ENCODE results near the gene OSR1.
"Not testable (repeated sequence)": the region's sequence is repeated elsewhere in the genome, so short reads cannot be mapped to it uniquely, and the experiment has no call there.

OSR1 gene

GRCh38 chr2:19332503-19332902 is 25.9 kb downstream of the OSR1 start:
- DNase-seq (ENCODE audit: low read depth in 2 of 2, low spot score in 1 of 2), result no peak

- DNase-seq (ENCODE audit: low read depth in 2 of 2, low spot score in 1 of 2), result no peak
These were observed 27.0 kb downstream of the OSR1 start for GRCh38 chr2:19331450-19331849.

- no peak for DNase-seq (ENCODE audit: low read depth in 2 of 2, low spot score in 1 of 2)
These were observed 28.0 kb downstream of the OSR1 start for GRCh38 chr2:19330436-19330835.

GRCh38 chr2:19329445-19329844 is 29.0 kb downstream of the OSR1 start:
- DNase-seq (ENCODE audit: low read depth in 2 of 2, low spot score in 1 of 2), result no peak

- no peak for DNase-seq (ENCODE audit: low read depth in 2 of 2, low spot score in 1 of 2)
These were observed 30.9 kb downstream of the OSR1 start for GRCh38 chr2:19327496-19327895.

- no peak for DNase-seq (ENCODE audit: low read depth in 2 of 2, low spot score in 1 of 2)
These were observed 36.5 kb downstream of the OSR1 start for GRCh38 chr2:19321946-19322345.

GRCh38 chr2:19320813-19321212 is 37.6 kb downstream of the OSR1 start:
- no peak for DNase-seq (ENCODE audit: low read depth in 2 of 2, low spot score in 1 of 2)

- no peak for DNase-seq (ENCODE audit: low read depth in 2 of 2, low spot score in 1 of 2)
These were observed 38.7 kb downstream of the OSR1 start for GRCh38 chr2:19319698-19320097.

- DNase-seq (ENCODE audit: low read depth in 2 of 2, low spot score in 1 of 2), result no peak
These were observed 39.4 kb downstream of the OSR1 start for GRCh38 chr2:19319064-19319463.

- DNase-seq (ENCODE audit: low read depth in 2 of 2, low spot score in 1 of 2), result no peak
These were observed 44.9 kb downstream of the OSR1 start for GRCh38 chr2:19313553-19313952.

- DNase-seq (ENCODE audit: low read depth in 2 of 2, low spot score in 1 of 2), result no peak
These were observed 45.5 kb downstream of the OSR1 start for GRCh38 chr2:19312949-19313348.

- DNase-seq (ENCODE audit: low read depth in 2 of 2, low spot score in 1 of 2), result not testable (repeated sequence)
These were observed 52.4 kb downstream of the OSR1 start for GRCh38 chr2:19306065-19306464.

- not testable (repeated sequence) for DNase-seq (ENCODE audit: low read depth in 2 of 2, low spot score in 1 of 2)
These were observed 52.9 kb downstream of the OSR1 start for GRCh38 chr2:19305400-19306055.

GRCh38 chr2:19301706-19302105 is 56.7 kb downstream of the OSR1 start:
- DNase-seq (ENCODE audit: low read depth in 2 of 2, low spot score in 1 of 2), result no peak

Measured in stimulated activated CD8-positive, alpha-beta memory T cell treated with anti-CD3 and anti-CD28 coated beads, Interleukin-4, amount 100 ng/mL, for 4 hours (primary cell).